Measurements from ENCODE around the gene EIF2D.

Gene EIF2D

DNA sequence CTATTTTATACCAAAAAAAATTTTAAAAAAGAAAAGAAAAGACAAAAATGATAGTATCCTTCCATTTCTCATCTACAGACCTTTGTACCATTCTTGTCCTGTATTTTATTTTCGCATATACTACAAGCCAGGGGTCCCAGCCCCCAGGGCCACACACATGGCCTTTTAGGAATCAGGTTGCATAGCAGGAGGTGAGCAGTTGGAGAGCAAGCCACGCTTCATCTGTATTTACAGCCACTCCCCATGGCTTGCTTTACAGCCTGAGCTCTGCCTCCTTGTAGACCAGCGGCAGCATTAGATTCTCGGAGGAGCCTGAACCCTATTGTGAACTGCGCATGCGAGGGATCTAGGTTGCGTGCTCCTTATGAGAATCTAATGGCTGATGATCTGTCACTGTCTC is 65.2 kb downstream of the EIF2D start:
- DNase-seq (ENCODE audit: low spot score): no peak

DNA sequence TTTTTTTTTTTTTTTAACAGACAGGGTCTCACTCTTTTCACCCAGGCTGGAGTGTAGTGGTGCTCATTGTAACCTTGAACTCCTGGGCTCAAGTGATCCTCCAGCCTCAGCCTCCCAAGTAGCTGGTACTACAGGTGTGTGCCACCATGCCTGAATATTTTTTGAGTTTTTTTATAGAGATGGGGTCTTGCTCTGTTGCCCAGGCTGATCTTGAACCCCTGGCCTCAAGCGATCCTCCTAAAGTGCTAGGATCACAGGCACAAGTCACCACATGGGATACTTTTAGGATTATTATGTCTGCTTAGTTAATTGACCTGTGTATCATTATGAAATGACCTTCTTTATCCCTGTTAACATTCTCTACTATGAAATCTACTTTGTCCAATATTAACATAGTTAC is 66.9 kb downstream of the EIF2D start:
- no peak for DNase-seq (ENCODE audit: low spot score)

DNA sequence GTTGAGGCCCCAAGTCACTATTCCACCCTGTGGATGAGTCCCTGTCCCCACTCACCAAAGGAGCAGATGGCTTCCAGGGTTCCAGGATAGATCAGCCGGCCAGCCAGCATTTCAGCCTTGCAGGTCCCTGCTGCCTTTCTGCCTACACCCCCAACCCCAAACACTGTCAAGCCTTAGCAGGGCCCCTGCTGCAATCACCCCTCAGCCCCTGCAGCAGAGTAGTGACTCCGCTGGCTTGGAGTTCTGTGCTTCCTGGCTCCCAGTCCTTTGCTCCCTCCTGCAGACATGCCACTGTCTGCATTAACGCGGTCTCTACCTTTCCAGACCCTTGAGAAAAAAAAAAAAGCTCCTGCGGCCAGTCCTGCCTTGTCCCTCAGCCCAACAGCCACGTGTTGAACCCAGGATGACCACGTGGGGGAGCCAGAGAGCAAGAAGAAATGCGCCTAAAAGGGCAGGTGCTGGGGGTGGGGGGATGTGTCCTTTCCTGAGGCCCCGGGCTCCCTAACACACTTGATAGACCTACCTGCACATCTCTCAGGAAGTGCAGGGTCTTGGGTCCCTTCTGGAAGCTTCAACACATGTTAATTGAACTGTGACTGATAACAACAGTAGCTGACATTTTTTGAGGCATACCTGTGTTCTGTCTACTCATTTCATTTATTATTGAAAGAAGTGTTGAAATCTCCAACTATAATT is 67.6 kb downstream of the EIF2D start:
- DNase-seq (ENCODE audit: low spot score): peak; percentile 84

Data from germinal center (tissue), 1 donor.